ENCODE data around the gene GJA9. TPM values are rescaled to one million over a fixed set of nuclear protein-coding genes. Genes with fewer than 3 reads are reported as not detected.

GJA9 gene
- total and polyA plus RNA-seq, 9 donors = not detected

DNA sequence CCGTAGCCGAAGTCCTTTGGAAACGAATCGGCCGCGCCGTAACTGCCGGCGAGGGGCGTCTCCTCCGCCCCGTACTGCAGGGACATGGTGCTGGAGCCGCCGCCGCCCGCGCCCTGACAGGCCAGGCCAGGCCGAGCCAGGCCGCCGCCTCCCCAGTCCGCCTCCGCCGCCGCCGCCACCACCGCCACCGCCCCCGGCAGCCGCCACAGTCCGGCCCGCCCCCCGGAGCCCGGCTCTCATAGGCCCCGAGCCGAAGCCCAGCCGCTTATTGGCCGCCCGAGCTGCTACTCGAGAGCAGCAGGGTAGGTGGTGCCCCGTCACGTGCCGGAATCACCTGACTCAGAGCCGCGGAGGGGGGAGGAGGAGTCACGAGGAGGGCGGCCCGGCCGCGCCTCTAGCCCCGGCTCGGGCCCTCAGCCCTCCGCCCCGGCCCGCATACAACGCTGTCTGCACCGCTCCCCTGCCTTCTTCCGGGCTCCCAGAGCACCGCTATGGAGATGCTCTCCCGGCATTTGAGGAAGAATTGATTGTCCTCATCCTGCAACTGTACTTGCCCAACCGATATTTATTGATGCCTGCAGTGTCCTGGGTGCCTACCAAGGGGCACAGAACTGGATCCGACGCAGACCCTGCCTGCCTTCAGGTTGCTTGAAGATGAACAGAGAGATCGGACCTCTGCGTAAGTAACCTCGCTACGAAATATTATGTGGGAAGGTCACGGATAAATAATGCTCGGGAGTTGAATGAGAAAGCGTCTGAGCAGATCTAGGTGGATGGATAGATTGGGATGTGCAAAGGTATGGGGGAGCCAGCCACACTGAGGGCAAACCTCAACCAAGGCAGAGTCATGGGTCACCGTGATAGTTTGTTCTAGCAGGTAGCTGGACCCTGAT, 21.6 kb downstream of the GJA9 start, which contains the start of gene RRAGC:
RRAGC (minus strand) TSS at position 212 of the 893 bp plus-strand sequence; CDS start at position 86, 126 bp downstream.
- H3K9me3 ChIP-seq = no peaks in the 10 kb centered on the region
- intact Hi-C loops (cut with DNase I) = no loop called here
- peaks cover 11% of the 10 kb centered on the region for H3K4me1 ChIP-seq (ENCODE audit: insufficient read depth)
- WGBS, 3 donors = 0 to 1% (median 0%) methylated on average over 43 to 70 of the region's 70 CpGs
- DNase-seq = peak; percentile 99 to 100 (median 100)
- H3K4me3 ChIP-seq = peak within 1 kb of the TSS; percentile 87
- peak within 1 kb of the TSS; percentile 25 to 30 for H3K27ac ChIP-seq
- no peaks in the 10 kb centered on the region for H3K36me3 ChIP-seq
- TF ChIP-seq, protein P1, sequence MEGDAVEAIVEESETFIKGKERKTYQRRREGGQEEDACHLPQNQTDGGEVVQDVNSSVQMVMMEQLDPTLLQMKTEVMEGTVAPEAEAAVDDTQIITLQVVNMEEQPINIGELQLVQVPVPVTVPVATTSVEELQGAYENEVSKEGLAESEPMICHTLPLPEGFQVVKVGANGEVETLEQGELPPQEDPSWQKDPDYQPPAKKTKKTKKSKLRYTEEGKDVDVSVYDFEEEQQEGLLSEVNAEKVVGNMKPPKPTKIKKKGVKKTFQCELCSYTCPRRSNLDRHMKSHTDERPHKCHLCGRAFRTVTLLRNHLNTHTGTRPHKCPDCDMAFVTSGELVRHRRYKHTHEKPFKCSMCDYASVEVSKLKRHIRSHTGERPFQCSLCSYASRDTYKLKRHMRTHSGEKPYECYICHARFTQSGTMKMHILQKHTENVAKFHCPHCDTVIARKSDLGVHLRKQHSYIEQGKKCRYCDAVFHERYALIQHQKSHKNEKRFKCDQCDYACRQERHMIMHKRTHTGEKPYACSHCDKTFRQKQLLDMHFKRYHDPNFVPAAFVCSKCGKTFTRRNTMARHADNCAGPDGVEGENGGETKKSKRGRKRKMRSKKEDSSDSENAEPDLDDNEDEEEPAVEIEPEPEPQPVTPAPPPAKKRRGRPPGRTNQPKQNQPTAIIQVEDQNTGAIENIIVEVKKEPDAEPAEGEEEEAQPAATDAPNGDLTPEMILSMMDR (IDR thresholded peaks at IDR 0.05) = no peak
- TF ChIP-seq POLR2A (IDR thresholded peaks at IDR 0.05) (peak; percentile 12), EP300 (IDR thresholded peaks at IDR 0.05) (peak; percentile 46)
- no peaks in the 10 kb centered on the region for H3K27me3 ChIP-seq

DNA sequence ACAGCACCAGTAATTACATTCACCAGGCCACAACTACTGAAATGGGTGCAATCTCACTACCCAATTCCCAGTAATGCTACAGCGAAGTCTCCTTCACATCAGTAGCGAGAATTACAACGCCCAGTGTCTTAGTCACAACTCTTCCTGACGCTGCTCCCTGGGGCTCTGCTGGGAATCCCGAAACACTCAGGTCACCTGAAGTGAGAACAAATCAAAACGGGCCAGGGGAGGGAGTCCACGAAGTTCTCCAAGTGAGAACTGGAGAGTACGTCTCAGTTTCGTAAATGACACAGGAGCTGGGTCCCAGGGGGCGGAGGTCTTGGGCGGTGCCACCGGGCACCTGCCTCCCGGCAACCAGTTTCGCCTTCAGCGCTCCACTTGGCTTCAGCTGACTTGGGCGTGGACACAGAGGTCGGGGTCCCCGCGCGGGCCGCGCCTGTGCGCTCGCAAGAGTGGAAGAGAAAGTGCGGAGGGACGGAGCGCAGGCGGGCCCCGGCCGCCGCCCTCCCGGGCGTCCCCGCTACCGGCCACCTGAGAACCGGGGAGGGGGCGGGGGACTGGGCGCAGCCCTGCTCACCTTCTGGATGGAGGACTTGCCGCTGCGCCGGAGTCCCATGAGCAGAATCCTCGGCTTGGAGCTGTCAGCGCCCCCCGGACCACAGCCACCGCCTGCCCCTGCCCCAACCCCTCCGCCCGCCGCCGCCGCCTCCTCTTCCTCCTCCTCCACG, 22.4 kb downstream of the GJA9 start:
- peak overlapping the region; percentile 87 for H3K4me3 ChIP-seq
- intact Hi-C loops (cut with DNase I) = no loop called here
- 0 to 1% (median 0%) methylated on average over 30 to 51 of the region's 51 CpGs for WGBS, 3 donors
- DNase-seq = peak; percentile 42 to 69 (median 55)
- peak overlapping the region in 1 of 2 donors; percentile 30 for H3K27ac ChIP-seq
- H3K36me3 ChIP-seq = no peaks in the 10 kb centered on the region
- no peaks in the 10 kb centered on the region for H3K9me3 ChIP-seq
- H3K4me1 ChIP-seq (ENCODE audit: insufficient read depth) = peaks cover 10% of the 10 kb centered on the region
- no peaks in the 10 kb centered on the region for H3K27me3 ChIP-seq
- TF ChIP-seq, protein P1 (IDR thresholded peaks at IDR 0.05) = no peak
- TF ChIP-seq POLR2A (IDR thresholded peaks at IDR 0.05) (no peak), EP300 (IDR thresholded peaks at IDR 0.05) (no peak)

DNA sequence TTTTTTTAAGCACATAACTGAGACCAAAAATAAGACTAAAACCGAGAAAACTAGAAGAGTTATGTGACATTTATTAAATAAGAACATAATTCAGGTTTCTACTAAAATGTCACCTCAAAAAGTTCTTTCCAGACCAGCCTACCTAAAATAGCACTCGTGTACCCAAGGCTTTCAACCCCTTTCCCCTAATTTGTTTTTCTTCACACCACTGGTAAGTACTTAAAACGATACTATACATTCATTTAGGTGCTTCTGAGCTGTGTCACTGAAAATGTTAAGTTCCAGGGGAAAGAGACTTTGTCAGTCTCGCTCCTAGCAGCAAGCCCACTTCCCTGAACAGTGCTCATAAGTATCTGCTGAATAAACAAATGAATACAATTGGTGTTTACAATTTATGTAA, 28.6 kb downstream of the GJA9 start:
- no peak overlapping the region for H3K4me3 ChIP-seq
- DNase-seq = no peak
- TF ChIP-seq, protein P1 (IDR thresholded peaks at IDR 0.05) = no peak
- TF ChIP-seq EP300 (IDR thresholded peaks at IDR 0.05) = no peak
- TF ChIP-seq POLR2A (IDR thresholded peaks at IDR 0.05) = no peak
- H3K36me3 ChIP-seq = no peaks in the 10 kb centered on the region
- no peaks in the 10 kb centered on the region for H3K9me3 ChIP-seq
- no peak overlapping the region for H3K27ac ChIP-seq
- peaks cover 2% of the 10 kb centered on the region for H3K4me1 ChIP-seq (ENCODE audit: insufficient read depth)
- 82 to 84% (median 83%) methylated on average over 4 of the region's 4 CpGs for WGBS, 3 donors
- no peaks in the 10 kb centered on the region for H3K27me3 ChIP-seq
- intact Hi-C loops (cut with DNase I) = no loop called here

DNA sequence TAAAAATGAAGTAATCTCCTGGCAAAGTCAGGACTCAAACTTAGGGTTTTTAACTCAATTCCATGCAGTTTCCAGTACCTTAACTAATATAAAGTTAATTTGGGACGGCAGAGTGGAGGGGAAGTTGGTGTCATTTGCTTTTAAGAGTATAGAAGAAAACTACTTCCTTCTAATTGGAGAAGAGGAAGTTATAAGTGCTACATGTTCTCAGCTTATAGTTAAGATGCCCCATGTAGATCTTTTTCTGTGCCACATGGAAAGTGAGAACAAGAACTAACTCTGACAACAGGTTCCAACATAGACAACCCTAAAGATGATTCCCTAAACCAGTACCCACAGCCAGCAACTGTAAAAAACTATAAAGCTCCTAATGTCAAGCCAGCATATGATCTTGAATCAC, 33.3 kb downstream of the GJA9 start:
- 85 to 95% (median 93%) methylated on average over 1 of the region's 1 CpG for WGBS, 3 donors
- H3K27me3 ChIP-seq = no peaks in the 10 kb centered on the region
- no peaks in the 10 kb centered on the region for H3K36me3 ChIP-seq
- TF ChIP-seq, protein P1 (IDR thresholded peaks at IDR 0.05) = no peak
- TF ChIP-seq EP300 (IDR thresholded peaks at IDR 0.05) (no peak), POLR2A (IDR thresholded peaks at IDR 0.05) (no peak)
- intact Hi-C loops (cut with DNase I) = no loop called here
- no peak overlapping the region for H3K4me3 ChIP-seq
- no peak overlapping the region for H3K27ac ChIP-seq
- no peak for DNase-seq
- no peaks in the 10 kb centered on the region for H3K4me1 ChIP-seq (ENCODE audit: insufficient read depth)
- no peaks in the 10 kb centered on the region for H3K9me3 ChIP-seq
